Mesodermal cell (in vitro differentiated cells): Measurements from ENCODE around the gene CTNNAL1. TPM values are rescaled to one million over a fixed set of nuclear protein-coding genes. Genes with fewer than 3 reads are reported as not detected.
"Not testable (repeated sequence)": the region's sequence is repeated elsewhere in the genome, so short reads cannot be mapped to it uniquely, and the experiment has no call there.

ENCODE experiments used
- H3K27ac ChIP-seq: 2 replicates; pipeline ENCODE4 v1.7.0; 2013; ENCODE audit warnings: mild to moderate bottlenecking, low read depth, low read length, moderate library complexity; ENCODE audit not compliant: severe bottlenecking
- H3K36me3 ChIP-seq: 2 replicates; pipeline ENCODE4 v1.7.1; 2013; ENCODE audit warnings: mild to moderate bottlenecking, low read length, moderate library complexity; ENCODE audit not compliant: control insufficient read depth, insufficient read depth
- H3K4me1 ChIP-seq: one replicate; pipeline ENCODE4 v1.7.1; 2013; ENCODE audit warnings: mild to moderate bottlenecking, low read length; ENCODE audit not compliant: insufficient read depth, control insufficient read depth, poor library complexity, severe bottlenecking
- H3K4me3 ChIP-seq: 2 replicates; pipeline ENCODE4 v1.7.0; 2013; ENCODE audit warnings: low read length, control low read depth, mild to moderate bottlenecking; ENCODE audit not compliant: insufficient read depth, poor library complexity, severe bottlenecking; ENCODE audit errors: extremely low read depth
- H3K9me3 ChIP-seq: 2 replicates; pipeline ENCODE4 v1.7.1; 2013; ENCODE audit warnings: mild to moderate bottlenecking, low read length, moderate library complexity; ENCODE audit not compliant: control insufficient read depth
- WGBS, 2 experiments: methylation state at CpG; one replicate each; pipeline ENCODE4 v1.1.5; 2013; ENCODE audit warnings: missing lambda C conversion rate in 2 of 2; ENCODE audit not compliant: insufficient coverage in 2 of 2; 5-methylcytosine and 5-hydroxymethylcytosine counted together
- polyA plus RNA-seq, 2 experiments: library from polyadenylated mRNA; stranded (reverse); fragments of 50-300 nt; gene quantifications; one replicate each; pipeline ENCODE4 v1.2.3, GENCODE V29; 2013

Gene CTNNAL1
- 52.2 TPM for polyA plus RNA-seq (2013, experiment 1 of 2)
- 65.1 TPM for polyA plus RNA-seq (2013, experiment 2 of 2)

- Histone ChIP-seq H3K9me3 (no peaks in the 10 kb centered on the region), H3K36me3 (peaks cover 9% of the 10 kb centered on the region), H3K4me3 (peak within 1 kb of the TSS; percentile 81), H3K27ac (peak within 1 kb of the TSS; percentile 89), H3K4me1 (peaks cover 26% of the 10 kb centered on the region)
- WGBS, 2 experiments = 0% methylated on average over 50 to 52 of the region's 99 CpGs
These were observed at the start of gene CTNNAL1 for GRCh38 chr9:109012876-109013678. CTNNAL1 (minus strand) TSS chr9:109013499; CDS start chr9:109013442, 57 bp downstream.

DNA sequence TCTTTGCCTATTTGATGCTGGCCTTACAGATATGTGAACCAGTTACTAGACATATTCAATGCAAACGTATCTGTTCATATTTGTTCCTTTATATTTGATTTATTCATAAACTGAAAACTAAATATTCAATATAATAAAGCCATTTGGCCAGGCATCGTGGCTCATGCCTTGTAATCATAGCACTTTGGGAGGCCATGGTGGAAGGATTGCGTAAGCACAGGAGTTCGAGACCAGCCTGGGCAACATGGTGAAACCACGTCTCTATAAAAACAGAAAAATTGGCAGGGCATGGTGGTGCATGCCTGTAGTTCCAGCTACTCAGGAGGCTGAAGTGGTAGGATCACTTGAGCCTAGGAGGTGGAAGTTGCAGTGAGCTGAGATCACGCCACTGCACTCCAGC lies 49.2 kb upstream of the CTNNAL1 start:
- WGBS, 2 experiments = 89 to 100% methylated on average over 4 of the region's 6 CpGs
- no peaks in the 10 kb centered on the region for H3K9me3 ChIP-seq
- H3K27ac ChIP-seq = no peak overlapping the region
- peaks cover 7% of the 10 kb centered on the region for H3K4me1 ChIP-seq
- peaks cover 76% of the 10 kb centered on the region for H3K36me3 ChIP-seq
- no peak overlapping the region for H3K4me3 ChIP-seq

- no peak overlapping the region for H3K4me3 ChIP-seq
- H3K9me3 ChIP-seq = no peaks in the 10 kb centered on the region
- H3K36me3 ChIP-seq = peaks cover 90% of the 10 kb centered on the region
- no peaks in the 10 kb centered on the region for H3K4me1 ChIP-seq
- 0% methylated on average over 1 of the region's 3 CpGs for WGBS, 2 experiments
- H3K27ac ChIP-seq = no peak overlapping the region
These were observed 46.9 kb upstream of the CTNNAL1 start for GRCh38 chr9:109060191-109060590.

- not testable (repeated sequence) for H3K9me3 ChIP-seq, H3K4me3 ChIP-seq, H3K4me1 ChIP-seq, H3K27ac ChIP-seq
- 95 to 100% methylated on average over 1 to 3 of the region's 4 CpGs for WGBS, 2 experiments
- peaks cover 86% of the 10 kb centered on the region for H3K36me3 ChIP-seq
These were observed 39.8 kb upstream of the CTNNAL1 start for GRCh38 chr9:109053121-109053520.

DNA sequence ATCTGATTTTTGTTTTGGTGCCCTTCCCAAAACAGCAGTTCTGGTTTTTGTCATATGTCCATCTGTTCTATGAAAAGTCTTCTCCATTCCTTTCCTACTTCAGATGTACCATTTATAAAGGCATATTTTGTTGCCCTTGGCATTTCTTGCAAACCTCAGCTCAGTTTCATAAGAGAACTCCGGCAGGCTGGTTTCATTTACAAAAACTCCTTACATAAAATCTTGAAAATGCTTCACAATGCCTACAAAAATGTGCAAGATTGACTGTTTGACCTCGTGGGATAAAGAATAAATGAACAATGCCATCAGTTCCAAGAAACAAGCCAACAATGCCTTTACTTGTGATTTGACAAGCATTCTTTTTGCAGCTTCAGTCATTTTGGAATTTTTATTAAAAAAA lies 39.1 kb upstream of the CTNNAL1 start:
- no peaks in the 10 kb centered on the region for H3K9me3 ChIP-seq
- 86 to 100% methylated on average over 1 of the region's 2 CpGs for WGBS, 2 experiments
- H3K27ac ChIP-seq = no peak overlapping the region
- H3K36me3 ChIP-seq = peaks cover 86% of the 10 kb centered on the region
- H3K4me3 ChIP-seq = no peak overlapping the region
- peaks cover 8% of the 10 kb centered on the region for H3K4me1 ChIP-seq

DNA sequence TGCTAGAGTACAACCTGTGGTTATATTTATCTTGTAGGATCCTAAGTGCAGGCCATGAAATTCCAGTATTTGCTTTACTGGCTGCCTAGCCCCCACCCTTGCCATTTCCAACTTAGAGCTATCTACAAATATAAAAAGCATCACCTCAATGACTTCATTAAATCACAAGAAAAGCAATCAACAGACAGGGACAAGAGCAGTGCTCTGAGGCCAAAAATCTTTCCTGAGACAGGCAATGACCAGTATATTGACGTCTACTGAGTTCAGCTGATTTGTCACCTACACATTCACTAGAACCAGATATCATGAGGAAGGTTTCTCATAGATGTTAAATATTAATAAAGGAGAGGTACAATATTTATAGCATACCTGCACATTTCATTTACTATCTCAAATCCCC lies 38.4 kb upstream of the CTNNAL1 start:
- H3K27ac ChIP-seq = no peak overlapping the region
- peaks cover 8% of the 10 kb centered on the region for H3K4me1 ChIP-seq
- no peak overlapping the region for H3K4me3 ChIP-seq
- peaks cover 86% of the 10 kb centered on the region for H3K36me3 ChIP-seq
- WGBS, 2 experiments = no CpG with 5 or more reads among the region's 1 CpG
- no peaks in the 10 kb centered on the region for H3K9me3 ChIP-seq

- 79 to 85% methylated on average over 5 to 7 of the region's 7 CpGs for WGBS, 2 experiments
- Histone ChIP-seq H3K27ac (no peak overlapping the region), H3K36me3 (peaks cover 84% of the 10 kb centered on the region), H3K9me3 (no peaks in the 10 kb centered on the region), H3K4me3 (no peak overlapping the region), H3K4me1 (peaks cover 8% of the 10 kb centered on the region)
These were observed 37.1 kb upstream of the CTNNAL1 start for GRCh38 chr9:109050444-109050843.

DNA sequence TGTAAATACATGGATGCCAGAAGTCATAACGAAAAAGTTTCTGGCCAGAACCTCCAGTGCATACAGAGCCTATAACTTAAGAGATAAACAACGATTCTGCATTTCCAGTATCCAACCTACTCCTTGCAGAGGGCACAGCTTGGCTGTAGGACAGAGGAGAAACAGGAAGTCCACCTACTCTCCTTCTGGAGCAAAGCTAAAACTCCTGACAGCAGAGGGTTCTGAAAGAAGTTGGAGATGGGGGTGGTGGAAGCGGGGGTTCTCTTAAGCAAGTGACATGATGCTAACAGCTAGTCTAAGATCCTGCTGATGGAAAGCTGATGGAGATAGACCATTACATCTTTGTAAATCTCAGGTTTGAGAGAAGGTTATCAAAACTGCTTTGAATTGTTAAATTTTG lies 35.5 kb upstream of the CTNNAL1 start:
- Histone ChIP-seq H3K27ac (no peak overlapping the region), H3K9me3 (no peaks in the 10 kb centered on the region), H3K4me1 (peaks cover 5% of the 10 kb centered on the region), H3K4me3 (no peak overlapping the region), H3K36me3 (peaks cover 89% of the 10 kb centered on the region)
- WGBS, 2 experiments = 100% methylated on average over 1 to 2 of the region's 3 CpGs

GRCh38 chr9:109047259-109047658 lies 34.0 kb upstream of the CTNNAL1 start:
- Histone ChIP-seq H3K36me3 (peaks cover 89% of the 10 kb centered on the region), H3K4me3 (no peak overlapping the region), H3K27ac (no peak overlapping the region), H3K4me1 (no peaks in the 10 kb centered on the region), H3K9me3 (no peaks in the 10 kb centered on the region)
- WGBS, 2 experiments = no CpG with 5 or more reads among the region's 2 CpGs

DNA sequence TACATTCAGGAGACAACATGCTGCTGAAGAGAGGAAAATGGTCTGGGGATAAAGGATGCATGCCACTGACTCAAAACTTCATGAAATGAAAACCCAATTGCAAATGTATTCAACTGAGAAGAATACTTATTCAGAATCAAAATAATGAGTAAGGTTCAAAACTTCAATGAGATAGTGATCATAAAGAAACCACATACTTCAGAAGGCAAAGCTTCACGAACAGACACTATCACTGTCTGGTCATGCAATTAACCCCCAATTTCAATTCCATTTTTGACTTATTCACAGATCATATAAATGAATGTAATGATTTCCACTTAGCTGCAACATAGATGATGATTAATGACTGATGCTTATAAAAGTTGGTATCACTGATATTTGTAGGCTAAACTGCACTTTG lies 33.0 kb upstream of the CTNNAL1 start:
- H3K27ac ChIP-seq = no peak overlapping the region
- no peak overlapping the region for H3K4me3 ChIP-seq
- H3K4me1 ChIP-seq = no peaks in the 10 kb centered on the region
- no peaks in the 10 kb centered on the region for H3K9me3 ChIP-seq
- H3K36me3 ChIP-seq = peaks cover 93% of the 10 kb centered on the region
- 100% methylated on average over 1 of the region's 1 CpG; no CpG with 5 or more reads in 1 of the 2 experiments for WGBS, 2 experiments

DNA sequence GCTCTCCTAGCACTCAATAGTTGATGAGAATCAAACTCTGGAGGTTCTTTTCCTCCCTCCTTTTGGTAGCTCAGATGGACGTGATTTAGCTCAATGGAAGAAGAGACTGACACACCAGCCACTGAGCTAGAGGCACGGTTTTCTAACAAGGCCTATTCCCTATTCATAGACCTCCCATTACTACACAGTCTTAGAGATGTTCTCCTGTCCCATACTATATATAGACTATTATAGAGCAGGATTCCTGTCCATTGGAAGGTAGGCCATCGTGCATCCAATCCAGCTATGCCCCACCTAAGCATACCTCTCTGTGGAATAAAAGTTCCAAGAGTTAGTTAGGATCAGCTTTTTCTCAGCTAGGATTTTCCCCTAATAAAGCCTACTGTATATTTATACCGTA lies 30.3 kb upstream of the CTNNAL1 start:
- no peaks in the 10 kb centered on the region for H3K9me3 ChIP-seq

More for the DNA sequence above, 30.3 kb upstream of the CTNNAL1 start:
- no peaks in the 10 kb centered on the region for H3K4me1 ChIP-seq
- no peak overlapping the region for H3K27ac ChIP-seq
- 90 to 93% methylated on average over 2 to 3 of the region's 4 CpGs for WGBS, 2 experiments
- H3K36me3 ChIP-seq = peaks cover 86% of the 10 kb centered on the region
- H3K4me3 ChIP-seq = no peak overlapping the region
